Subcutaneous adipose tissue (tissue), 4 donors: ENCODE data around the gene PLA2G2D. TPM values are rescaled to one million over a fixed set of nuclear protein-coding genes. Genes with fewer than 3 reads are reported as not detected.

Experiments
- CTCF ChIP-seq: fragments of 450-650 bp; IDR thresholded peaks from one replicate; pipeline ENCODE4 v1.5.1; 2016; ENCODE audit warnings: low read depth, mild to moderate bottlenecking, control low read depth, antibody characterized with exemption, moderate library complexity
- total RNA-seq, 4 donors: library from RNA; depleted of rRNA; stranded (reverse); fragments of >200 nt; gene quantifications; one replicate each; pipeline ENCODE4 v1.1.0, GENCODE V29; 2016

Gene PLA2G2D
- total RNA-seq, 4 donors from 2014 or later: 0.17 TPM; not detected in 3

- TF ChIP-seq CTCF: no peak
Measured at GRCh38 chr1:20080441-20081352, 38.6 kb downstream of the PLA2G2D start.

GRCh38 chr1:20079661-20080305, 39.6 kb downstream of the PLA2G2D start:
- TF ChIP-seq CTCF: no peak

GRCh38 chr1:20078711-20079110, 40.6 kb downstream of the PLA2G2D start:
- no peak for TF ChIP-seq CTCF

- no peak for TF ChIP-seq CTCF
Measured at GRCh38 chr1:20078171-20078651, 41.1 kb downstream of the PLA2G2D start.

- no peak for TF ChIP-seq CTCF
Measured at GRCh38 chr1:20076710-20077461, 42.5 kb downstream of the PLA2G2D start.

- no peak for TF ChIP-seq CTCF
Measured at GRCh38 chr1:20076223-20076622, 43.1 kb downstream of the PLA2G2D start.
